T-helper 1 cell treated with Interleukin-12 subunit alpha and Interleukin-12 subunit beta and Interleukin-4 antibody, amounts not matched to agents 30 ng/mL and 1 ng/mL, for 36 hours (primary cell): Measurements from ENCODE around the gene RAB37. TPM values are rescaled to one million over a fixed set of nuclear protein-coding genes. Genes with fewer than 3 reads are reported as not detected.

Source experiments
- intact Hi-C: fragments of 100-400 bp; cut with micrococcal nuclease; formaldehyde crosslinking; loops from one replicate; pipeline ENCODE4 v1.15.1; 2024
- total RNA-seq: library from RNA; stranded (reverse); gene quantifications from 2 replicates; pipeline ENCODE4 v1.2.3, GENCODE V29; 2022

Gene RAB37
- total RNA-seq, 1 donor from 2014 or later, result 56.8 TPM

GRCh38 chr17:74744714-74745547 lies 7.9 kb downstream of the RAB37 start:
- intact Hi-C loops, result loop anchor here (1.0 to 5.0 kb wide), 10 partner anchors 14 to 463 kb away; no protein-coding TSS in a partner anchor

DNA sequence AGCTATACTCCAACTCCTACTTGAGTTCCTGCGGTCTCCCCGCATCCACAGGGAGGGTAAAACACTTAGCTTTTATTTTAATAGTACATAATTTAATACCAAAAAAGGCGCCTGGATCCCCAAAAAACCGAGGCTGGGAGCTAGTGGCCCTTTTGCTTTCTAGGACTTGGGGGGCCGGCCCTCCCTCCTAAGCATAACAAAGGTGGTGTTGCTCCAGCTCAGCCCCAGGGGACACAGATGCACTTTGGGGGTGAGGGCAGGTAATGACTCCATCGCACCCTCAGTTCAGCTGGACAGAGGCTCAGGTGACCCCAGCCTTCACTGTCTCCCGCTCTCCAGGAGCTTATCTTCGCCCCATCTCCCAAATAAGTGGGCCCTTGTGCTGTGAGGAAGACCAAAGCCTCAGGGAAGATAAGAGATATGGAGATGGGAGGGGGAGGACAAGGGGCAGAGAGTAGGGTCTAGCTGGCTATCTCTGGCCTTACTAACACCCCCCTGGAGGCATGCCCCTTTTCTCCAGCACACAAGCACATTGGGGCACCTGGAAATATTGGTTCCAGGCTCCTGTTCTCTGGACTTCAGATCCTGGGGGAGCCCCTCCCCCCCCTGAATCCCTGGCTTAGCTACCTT lies 8.6 kb downstream of the RAB37 start:
- intact Hi-C loops, result loop anchor here (2.0 to 5.0 kb wide), 2 partner anchors 215 to 287 kb away; no protein-coding TSS in a partner anchor

DNA sequence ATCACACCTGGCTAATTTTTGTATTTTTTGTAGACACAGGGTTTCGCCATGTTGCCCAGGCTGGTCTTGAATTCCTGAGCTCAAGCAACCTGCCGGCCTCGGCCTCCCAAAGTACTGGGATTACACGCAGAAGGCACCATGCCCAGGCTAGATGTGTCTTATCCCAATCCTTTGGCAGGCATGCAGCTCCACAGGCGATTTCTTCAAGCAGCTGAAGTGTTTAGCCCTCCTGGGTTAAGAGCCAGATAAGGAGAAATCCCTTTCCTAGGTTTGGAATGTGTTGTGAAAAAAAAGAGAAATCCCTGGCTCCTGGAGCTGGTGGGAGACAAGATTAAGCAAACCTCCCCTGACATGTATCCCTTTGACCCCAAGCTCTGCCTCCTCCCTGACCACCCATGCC lies 9.3 kb downstream of the RAB37 start:
- intact Hi-C loops, result loop anchor here (5.0 kb wide), 1 partner anchor 286 kb away; no protein-coding TSS in a partner anchor

GRCh38 chr17:74746922-74747321 lies 9.9 kb downstream of the RAB37 start:
- intact Hi-C loops, result loop anchor here (5.0 kb wide), 1 partner anchor 285 kb away; no protein-coding TSS in a partner anchor

DNA sequence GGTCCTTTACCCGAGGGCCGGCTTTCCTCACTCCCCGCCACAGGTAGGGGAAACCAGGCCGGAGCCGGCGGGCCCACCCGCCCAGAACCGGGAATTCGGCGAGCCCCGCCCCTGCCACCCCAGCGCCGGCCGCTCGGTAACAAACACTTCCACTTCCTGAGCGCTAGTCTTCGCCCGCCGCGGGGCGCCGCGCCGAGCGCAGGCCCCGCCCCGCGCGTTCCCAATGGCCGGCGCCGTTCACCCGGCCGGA lies 11.1 kb downstream of the RAB37 start:
- intact Hi-C loops, result loop anchor here (1.0 to 5.0 kb wide), 6 partner anchors 10 to 284 kb away; partner anchors contain the start of gene NAT9

DNA sequence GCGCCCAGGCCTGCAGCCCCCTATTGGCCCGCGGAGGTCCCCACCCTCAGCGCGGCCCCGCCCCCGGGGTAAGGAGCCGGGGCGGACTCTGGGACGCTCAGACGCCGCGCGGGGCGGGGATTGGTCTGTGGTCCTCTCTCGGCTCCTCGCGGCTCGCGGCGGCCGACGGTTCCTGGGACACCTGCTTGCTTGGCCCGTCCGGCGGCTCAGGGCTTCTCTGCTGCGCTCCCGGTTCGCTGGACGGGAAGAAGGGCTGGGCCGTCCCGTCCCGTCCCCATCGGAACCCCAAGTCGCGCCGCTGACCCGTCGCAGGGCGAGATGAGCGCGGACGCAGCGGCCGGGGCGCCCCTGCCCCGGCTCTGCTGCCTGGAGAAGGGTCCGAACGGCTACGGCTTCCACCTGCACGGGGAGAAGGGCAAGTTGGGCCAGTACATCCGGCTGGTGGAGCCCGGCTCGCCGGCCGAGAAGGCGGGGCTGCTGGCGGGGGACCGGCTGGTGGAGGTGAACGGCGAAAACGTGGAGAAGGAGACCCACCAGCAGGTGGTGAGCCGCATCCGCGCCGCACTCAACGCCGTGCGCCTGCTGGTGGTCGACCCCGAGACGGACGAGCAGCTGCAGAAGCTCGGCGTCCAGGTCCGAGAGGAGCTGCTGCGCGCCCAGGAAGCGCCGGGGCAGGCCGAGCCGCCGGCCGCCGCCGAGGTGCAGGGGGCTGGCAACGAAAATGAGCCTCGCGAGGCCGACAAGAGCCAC lies 11.6 kb downstream of the RAB37 start, which contains the start of gene NHERF1:
NHERF1 (plus strand) TSS at position 100 of the 750 bp plus-strand sequence; CDS start at position 319, 219 bp downstream.
- intact Hi-C loops, result loop anchor here (1.0 to 5.0 kb wide), 7 partner anchors 10 to 284 kb away; partner anchors contain the start of gene NAT9

GRCh38 chr17:74749279-74750038 lies 12.4 kb downstream of the RAB37 start:
- intact Hi-C loops, result loop anchor here (1.0 to 5.0 kb wide), 2 partner anchors 42 to 283 kb away; no protein-coding TSS in a partner anchor

DNA sequence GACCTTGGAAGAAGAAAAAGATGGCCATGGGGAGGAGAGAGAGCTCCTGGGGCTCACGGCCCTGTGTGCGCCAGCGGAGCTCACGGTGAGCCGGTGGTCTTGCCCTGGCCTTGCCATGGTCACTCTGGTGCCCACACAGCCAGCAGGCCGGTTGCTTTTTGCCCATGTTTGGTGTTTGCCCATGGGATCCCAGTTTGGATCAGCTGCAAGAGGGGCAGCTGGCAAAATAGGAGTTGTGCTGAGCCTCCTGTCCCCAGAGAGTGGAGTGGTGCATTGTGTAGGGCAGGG lies 12.9 kb downstream of the RAB37 start:
- intact Hi-C loops, result no loop called here

DNA sequence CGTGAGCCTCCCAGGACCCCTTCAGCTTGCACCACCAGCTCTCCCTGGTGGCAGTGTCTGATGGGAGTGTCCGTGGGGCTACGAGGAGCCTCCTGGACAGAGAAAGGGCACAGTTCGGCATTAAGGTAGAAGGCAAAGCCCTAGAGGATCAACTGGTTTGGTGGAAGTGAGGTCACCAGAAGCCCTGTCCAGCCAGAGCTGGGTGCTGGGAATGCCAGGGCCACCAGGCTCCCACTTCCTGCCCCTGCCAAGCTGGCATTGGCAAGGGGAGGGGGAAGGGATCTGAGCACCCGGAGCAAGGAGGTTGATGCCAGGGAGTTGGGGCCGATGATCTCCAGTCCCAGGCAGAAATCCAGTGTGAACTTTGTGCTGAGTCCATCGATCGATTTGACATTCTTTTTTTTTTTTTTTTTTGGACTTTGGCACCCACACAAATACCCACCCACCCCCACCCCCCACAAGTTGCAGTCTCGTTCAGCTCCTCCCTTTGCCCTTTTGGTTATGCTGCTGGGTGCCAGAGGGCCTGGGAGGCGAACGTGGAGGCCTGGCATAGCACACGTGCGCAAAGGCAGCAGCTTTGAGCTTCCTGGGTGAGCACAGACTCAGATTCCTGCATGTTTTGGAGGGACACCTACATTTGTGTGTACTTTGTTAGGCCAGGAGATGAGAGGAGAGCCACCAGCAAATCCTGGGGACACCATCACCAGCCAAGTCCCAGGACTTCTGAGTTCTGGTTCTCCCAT lies 13.4 kb downstream of the RAB37 start:
- intact Hi-C loops, result loop anchor here (1.0 kb wide), 2 partner anchors 9 to 20 kb away; no protein-coding TSS in a partner anchor

- intact Hi-C loops, result no loop called here
These were observed 15.4 kb downstream of the RAB37 start for GRCh38 chr17:74752415-74752814.

DNA sequence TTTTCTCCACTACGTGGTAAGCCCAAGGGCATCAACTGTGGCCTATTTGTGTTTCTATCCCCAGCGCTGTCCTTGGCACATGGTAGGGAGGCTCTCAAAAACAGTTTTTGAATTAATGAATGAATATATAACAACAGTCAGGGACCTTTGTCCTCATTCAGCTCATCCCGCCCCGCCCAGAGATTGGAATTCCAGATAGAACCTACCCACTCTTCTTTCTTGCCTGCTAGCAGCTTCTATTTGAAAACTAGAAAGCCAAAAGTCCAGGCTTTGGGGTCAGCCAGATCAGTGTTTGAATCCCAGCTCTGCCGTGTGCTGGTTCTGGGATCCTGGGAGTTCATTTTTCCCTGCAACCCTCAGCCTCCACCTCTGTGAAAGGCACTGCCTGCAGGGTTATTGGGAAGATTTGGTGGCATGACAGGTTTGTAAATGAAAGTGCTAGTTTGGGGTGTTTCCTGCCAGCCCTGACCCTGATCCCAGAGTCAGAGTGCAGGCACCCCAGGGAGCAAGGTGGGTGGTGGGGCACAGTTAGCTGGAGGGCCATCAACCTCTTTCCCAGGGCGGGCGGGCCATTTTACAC lies 15.9 kb downstream of the RAB37 start:
- intact Hi-C loops, result no loop called here

- intact Hi-C loops, result no loop called here
These were observed 17.8 kb downstream of the RAB37 start for GRCh38 chr17:74754832-74755231.

DNA sequence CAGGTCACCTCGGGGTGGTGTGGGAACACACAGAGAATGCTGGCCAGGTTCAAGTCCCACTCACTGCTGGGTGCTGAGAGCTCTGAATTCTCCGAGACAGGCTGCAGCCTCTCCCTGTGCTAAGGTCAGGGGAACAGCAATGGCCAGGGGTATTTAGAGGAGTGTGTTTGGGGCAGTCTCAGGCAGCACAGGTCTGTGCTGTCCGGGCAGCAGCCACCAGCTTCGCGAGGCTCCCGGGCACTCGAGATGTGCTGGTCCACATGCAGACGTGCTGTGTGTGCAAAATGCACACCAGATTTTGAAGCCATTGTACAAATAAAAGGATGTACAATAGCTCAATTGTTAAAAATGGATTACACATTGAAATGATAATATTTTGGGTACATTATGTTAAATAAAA lies 18.5 kb downstream of the RAB37 start:
- intact Hi-C loops, result no loop called here

GRCh38 chr17:74756891-74757290 lies 19.8 kb downstream of the RAB37 start:
- intact Hi-C loops, result no loop called here

GRCh38 chr17:74757502-74757901 lies 20.4 kb downstream of the RAB37 start:
- intact Hi-C loops, result no loop called here

DNA sequence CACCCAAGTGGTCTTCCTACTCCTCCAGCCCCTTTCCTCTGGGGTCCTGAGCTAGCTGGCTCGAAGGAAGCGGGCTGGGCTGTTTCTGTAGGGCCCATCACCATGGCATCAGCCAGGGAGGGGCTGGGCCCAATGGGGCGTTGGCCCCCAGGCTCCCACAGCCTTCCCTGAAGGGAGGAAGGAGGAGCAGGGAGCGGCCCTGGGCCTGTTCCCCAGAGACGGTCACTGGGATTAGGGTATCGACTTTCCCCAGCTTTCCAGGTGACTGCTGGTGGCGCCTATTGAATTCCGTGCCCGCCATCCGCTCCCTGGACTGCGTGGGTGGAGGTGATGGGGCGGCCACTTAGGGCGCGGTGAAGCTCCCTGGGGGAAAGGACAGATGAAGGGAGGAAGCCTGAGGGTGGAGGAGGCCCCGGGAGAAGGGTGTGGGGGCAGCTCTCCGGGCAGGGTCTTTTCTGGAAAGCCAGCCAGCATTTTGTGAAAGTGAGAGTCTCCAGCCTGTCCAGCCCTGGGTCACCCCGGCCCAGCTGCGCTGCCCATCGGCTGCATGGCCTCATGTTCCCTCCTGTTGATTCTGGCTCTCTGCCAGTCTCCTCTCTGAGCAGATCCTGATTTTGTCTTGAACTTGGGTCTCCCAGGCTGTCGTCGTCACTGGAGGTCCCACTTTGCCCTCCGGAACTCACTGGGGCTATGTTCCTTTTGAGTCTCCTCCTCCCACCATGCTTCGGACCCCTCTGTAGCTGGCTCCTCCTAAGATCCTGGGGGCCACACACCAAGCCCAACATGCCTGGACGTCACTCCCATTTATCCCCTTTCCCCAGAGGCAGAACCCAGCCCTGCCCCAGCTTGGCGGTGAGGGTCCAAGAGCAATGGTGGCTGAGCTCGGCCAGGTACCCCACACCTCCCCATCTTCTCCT lies 21.1 kb downstream of the RAB37 start:
- intact Hi-C loops, result no loop called here

DNA sequence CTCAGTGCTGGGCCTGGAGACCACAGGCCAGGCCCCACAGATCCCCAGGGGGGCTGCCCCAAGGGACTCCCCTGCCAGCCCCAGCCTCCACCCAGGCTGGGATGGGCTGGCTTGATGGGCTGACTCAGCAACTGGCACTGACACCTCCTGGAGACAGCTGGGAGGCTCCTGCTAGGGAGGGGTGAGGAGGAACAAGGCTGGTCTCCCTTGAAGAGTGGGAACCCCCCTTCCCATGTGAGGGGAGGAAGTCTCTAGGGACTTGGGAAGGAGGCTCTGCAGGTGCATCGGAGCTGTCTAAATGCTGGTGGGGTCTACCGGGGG lies 21.8 kb downstream of the RAB37 start:
- intact Hi-C loops, result loop anchor here (1.0 kb wide), 3 partner anchors 8 to 102 kb away; no protein-coding TSS in a partner anchor

DNA sequence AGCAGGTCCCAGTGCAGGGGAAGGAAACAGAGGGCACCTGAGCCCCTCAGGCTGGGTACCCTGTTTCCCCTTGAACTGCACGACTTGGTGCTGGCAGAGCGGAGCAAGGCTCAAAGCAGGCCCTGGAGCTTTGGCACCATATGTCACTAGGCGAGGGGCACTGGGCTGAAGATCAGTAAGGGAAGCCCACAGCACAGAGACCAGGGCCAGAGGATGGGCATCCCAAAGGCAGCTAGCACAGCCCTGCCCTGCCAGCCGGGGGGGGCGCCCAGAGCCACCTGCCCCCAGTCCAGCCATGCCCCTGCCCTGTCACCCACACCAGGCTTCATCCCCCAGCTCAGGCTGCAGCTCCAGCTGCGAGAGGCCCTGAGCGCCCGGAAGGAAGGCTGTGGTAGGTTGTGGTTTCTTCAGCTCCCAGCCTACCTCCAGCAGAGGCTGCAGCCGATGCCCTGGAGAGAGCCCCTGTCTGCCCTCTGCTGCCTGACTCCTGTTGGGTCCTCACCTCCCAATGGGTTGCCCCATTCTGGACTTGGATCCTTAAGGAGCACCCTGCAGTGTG lies 22.3 kb downstream of the RAB37 start:
- intact Hi-C loops, result loop anchor here (1.0 kb wide), 3 partner anchors 8 to 102 kb away; no protein-coding TSS in a partner anchor
